Activated T-cell treated with anti-CD3 and anti-CD28 coated beads for 48 hours (primary cell): ENCODE results near the gene COX10.
A peak's percentile ranks its signal among the peaks of the same experiment; 100 is the strongest.
"Not testable (repeated sequence)": the region's sequence is repeated elsewhere in the genome, so short reads cannot be mapped to it uniquely, and the experiment has no call there.

Experiments used
- DNase-seq: peaks from one replicate; pipeline ENCODE4 v3.0.0-alpha.2; 2020; ENCODE audit warnings: low read depth

The COX10 gene

GRCh38 chr17:14205992-14206461 is 136.7 kb downstream of the COX10 start:
- DNase-seq, result peak; percentile 54

- no peak for DNase-seq
Observed at GRCh38 chr17:14206891-14207290, 137.6 kb downstream of the COX10 start.

GRCh38 chr17:14207791-14208190 is 138.5 kb downstream of the COX10 start:
- DNase-seq, result no peak

GRCh38 chr17:14209215-14209614 is 139.9 kb downstream of the COX10 start:
- no peak for DNase-seq

- DNase-seq, result no peak
Observed at GRCh38 chr17:14211246-14211645, 141.9 kb downstream of the COX10 start.

GRCh38 chr17:14211801-14212200 is 142.5 kb downstream of the COX10 start:
- no peak for DNase-seq

- DNase-seq, result no peak
Observed at GRCh38 chr17:14212401-14212800, 143.1 kb downstream of the COX10 start.

DNA sequence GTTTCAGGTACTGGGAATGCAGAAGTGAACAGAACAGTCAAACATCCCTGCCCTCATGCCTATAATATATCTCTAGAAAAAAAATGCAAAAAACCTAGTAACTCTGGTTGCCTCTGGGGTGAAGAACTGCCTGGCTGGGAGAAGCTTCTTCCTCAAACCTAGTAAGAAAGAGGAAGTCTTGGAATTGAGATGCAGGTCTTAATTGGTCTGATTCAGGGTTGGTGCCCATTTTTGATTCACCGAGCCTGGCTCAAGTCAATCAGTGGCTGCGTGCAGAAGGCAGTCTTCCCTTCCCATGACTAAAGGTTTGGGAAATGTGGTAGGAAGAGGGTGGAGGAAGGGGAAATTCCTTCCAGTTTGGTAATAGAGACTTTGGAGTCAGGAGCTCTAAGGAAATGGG is 145.0 kb downstream of the COX10 start:
- DNase-seq, result no peak

GRCh38 chr17:14222611-14223010 is 153.3 kb downstream of the COX10 start:
- no peak for DNase-seq

DNA sequence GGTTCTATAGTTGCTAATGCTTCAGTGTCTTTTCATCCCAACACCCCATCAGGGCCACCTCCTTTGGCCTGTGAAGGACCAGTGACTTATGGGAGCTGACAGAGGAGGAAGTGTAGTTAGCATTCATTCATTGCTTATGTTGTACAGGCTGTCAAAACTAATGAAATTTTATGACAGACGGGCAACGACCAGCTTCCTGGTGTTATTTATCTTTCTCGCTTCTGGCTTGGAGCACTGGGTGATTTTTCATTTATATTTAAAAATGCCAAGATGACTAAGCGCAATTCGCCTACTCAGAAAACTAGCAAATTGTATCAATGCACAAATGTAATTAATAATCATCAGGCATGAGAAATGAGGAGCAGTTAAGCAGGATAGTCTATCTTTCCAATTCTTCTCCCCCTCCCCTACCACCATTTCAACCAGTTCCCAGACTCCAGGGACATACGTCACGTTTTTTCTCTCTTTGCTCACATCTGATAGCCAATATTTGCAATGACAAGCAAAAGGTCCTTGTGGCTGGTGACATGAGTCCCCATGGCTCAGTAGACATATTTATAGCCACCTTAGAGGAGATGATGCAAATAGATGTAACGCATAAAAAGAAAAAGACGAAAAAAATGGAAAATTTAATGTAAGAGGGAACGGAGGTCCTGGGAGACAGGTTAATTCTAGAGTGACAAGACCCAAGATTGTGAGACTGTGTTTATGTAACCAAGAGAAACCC is 156.1 kb downstream of the COX10 start:
- DNase-seq, result no peak

DNA sequence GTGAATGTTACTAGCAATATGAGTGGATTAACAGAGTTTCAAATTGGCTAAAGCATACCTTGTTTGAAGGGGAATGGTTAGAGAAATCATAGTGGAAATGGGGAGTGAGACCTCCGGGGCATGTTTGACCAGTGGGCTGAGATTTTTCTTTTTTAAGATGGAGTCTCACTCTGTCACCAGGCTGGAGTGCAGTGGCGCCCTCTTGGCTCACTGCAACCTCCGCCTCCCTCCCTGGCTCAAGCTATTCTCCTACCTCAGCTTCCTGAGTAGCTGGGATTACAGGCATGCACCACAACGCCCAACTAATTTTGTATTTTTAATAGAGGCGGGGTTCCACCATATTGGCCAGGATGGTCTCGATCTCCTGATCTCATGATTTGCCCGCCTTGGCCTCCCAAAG is 157.7 kb downstream of the COX10 start:
- DNase-seq, result no peak

DNA sequence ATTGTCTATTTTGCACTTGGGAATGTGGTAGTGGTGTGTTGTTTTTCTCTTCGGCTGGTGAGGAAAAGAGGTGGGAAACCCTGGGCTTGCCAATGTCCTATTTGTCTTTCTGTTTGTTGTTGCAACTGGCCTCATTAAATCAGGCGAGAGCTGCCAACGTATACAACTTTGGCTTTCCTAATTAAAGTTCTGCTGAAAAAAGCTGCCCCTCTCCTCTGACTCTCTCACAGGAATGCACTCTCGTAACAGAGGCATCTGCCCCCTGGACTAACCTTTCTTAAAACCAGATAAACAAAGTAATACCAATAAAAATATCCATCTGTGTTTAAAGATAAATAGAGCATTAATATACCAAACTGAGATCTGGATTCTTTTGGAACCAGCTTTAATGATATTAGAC is 159.6 kb downstream of the COX10 start:
- no peak for DNase-seq

DNA sequence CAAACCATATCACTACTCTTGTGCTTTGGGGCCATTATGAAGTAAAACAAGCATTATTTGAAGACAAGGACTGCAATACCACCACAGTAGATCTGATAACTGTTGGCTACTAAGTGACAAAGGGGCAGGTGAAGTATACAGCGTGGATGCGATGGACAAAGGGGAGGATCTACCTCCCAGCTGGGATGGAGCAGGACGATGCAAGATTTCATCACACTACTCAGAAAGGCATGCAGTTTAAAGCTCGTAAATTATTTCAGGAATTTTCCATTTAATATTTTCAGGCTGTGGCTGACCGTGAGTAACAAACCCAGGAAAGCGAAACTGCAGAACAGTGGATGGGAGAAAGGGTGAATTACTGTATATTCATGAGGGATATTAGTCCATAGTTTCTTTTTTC is 161.9 kb downstream of the COX10 start:
- not testable (repeated sequence) for DNase-seq

- DNase-seq, result not testable (repeated sequence)
Observed at GRCh38 chr17:14235047-14235446, 165.7 kb downstream of the COX10 start.

DNA sequence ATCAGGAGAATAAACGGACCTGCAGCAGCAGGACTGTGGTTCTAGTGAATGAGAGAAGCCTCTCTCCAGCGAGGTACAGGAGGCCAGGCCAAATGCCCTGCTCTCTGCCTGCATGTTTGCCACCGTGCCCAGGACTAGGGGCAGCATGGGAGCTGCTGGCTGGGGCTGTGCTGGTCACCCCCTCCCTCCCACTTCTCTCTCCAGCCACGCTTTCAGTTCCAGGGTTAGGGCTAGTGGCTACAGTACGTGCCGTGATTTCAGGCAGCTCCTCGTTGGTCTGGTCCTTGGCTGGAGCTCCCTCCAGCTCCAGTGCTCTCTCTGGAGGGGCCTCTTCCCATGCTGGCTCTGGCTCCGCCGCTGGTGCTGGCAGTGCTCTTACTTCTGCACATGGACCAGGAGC is 166.7 kb downstream of the COX10 start:
- not testable (repeated sequence) for DNase-seq

- DNase-seq, result not testable (repeated sequence)
Observed at GRCh38 chr17:14236762-14237161, 167.5 kb downstream of the COX10 start, which contains the start of gene CDRT15. Gene CDRT15 (minus strand): TSS chr17:14236862. CDS start chr17:14236833, 29 bp downstream.

- not testable (repeated sequence) for DNase-seq
Observed at GRCh38 chr17:14239271-14239670, 170.0 kb downstream of the COX10 start.

DNA sequence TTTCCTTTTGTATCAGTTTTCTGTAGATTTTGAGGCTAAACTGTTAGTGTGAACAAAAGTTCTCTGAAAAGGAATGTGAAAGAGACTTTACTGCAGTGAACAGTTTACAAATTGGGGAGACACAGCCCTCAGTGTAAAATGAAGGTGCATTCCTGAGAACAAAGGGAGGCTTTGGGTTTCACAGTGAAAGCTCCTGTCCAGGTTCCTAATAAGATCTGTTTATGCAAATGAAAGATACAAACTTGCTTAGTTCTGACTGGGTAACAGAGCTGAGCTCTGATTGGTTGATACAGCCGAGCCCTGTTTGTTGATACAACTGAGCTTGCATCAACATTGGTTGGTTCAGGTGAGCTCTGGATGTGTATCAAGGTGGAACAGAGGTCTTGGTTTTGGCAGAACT is 175.7 kb downstream of the COX10 start:
- no peak for DNase-seq

- DNase-seq, result no peak
Observed at GRCh38 chr17:14245629-14246028, 176.3 kb downstream of the COX10 start.
